Stromal cell of bone marrow (primary cell): ENCODE data around the gene OSBPL10.

Source experiments
- DNase-seq: peaks from one replicate; pipeline ENCODE4 v3.0.0-alpha.2; 2012; ENCODE audit warnings: low read depth

Gene OSBPL10

GRCh38 chr3:31772272-31772671 is 208.8 kb downstream of the OSBPL10 start:
- DNase-seq = no peak

- DNase-seq = no peak
These were observed 210.2 kb downstream of the OSBPL10 start for GRCh38 chr3:31770822-31771326.

- peak; percentile 31 for DNase-seq
These were observed 212.5 kb downstream of the OSBPL10 start for GRCh38 chr3:31768479-31769125.

GRCh38 chr3:31767920-31768319 is 213.1 kb downstream of the OSBPL10 start:
- no peak for DNase-seq

DNA sequence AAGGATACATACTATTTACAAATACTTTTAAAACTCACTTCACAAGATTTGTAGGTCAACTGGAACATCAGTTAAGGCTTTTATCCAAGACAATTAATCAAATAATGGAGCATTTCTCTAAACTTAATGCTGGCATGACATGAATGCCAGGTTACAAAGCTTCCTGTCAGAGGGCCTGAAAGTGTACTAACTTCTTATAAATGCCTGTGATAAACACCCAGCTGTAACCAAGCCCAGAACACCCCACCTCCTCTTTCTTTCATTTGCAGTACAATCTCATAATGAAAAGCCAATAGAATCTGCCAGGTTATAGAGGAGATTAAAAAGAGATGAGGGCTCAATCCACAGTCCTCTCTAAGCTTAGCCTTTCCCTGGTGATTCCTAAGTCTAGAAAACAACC is 214.4 kb downstream of the OSBPL10 start:
- DNase-seq = no peak

DNA sequence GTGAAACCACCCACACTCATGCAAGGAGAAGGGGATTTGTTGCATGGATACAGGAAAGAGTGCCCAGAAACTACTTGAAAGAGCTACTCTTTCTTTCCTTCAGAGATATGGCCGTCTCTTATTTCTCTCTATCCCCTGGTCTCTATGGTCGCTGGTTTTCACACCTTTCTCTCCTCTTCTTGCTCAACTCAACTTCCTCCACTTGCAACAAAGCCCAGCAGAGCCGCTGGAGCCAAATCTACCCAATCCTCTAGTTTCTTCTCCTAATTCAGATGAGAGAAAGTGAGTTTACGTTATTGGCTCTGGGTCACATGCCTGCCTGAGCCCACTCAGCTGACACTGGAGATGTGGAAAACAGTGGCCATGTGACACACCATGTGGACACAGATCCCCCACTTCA is 215.2 kb downstream of the OSBPL10 start:
- no peak for DNase-seq

DNA sequence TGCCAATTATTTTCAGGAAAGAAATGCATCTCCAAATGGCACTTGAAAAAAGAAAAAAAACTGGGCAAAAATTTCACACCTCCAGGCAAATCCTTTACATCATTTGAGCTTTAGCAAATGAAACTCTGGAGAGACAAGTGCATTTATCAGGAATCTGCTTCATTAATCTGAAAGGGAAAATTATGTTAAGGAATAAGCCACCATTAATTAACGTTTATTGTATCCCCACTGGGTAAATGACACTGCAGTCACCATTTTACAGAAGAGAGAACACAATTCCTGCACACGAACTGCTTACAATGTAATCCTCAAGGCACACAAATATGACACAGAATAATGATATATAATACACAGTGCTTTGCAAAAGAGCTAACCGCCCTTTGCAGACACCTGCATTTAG is 217.3 kb downstream of the OSBPL10 start:
- no peak for DNase-seq

- DNase-seq = no peak
These were observed 218.1 kb downstream of the OSBPL10 start for GRCh38 chr3:31762888-31763351.

- no peak for DNase-seq
These were observed 218.8 kb downstream of the OSBPL10 start for GRCh38 chr3:31762097-31762764.

GRCh38 chr3:31760654-31761053 is 220.4 kb downstream of the OSBPL10 start:
- DNase-seq = no peak

DNA sequence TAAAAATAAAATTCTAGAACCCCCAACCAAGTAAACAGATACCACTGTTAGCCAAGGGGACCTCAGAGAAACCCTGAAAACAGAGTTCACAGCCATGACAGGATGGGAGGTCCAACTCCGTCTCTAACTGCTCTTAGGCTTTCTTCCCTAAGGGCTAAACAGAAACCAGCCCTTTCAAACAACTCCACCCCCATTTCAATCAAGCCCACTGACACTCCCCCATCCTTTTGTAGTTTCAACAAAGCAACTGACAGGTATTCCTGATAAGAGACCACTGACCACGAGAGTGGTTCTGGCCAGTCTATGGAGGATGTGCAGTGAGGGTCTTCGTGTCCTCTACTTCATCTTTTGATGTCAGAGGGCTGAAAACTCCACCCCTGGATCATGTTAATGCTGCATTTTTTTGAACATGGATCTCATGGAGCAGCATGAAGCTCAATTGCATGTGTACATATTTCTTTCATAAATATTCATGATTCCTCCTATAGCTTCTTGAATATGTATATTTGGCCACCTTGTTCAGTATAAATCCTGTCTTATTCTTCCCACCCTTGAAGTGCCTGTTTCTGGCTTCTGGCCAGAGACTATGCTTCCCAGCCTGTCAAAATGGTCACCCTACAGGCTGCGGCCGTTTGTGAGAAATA is 222.6 kb downstream of the OSBPL10 start:
- DNase-seq = no peak

DNA sequence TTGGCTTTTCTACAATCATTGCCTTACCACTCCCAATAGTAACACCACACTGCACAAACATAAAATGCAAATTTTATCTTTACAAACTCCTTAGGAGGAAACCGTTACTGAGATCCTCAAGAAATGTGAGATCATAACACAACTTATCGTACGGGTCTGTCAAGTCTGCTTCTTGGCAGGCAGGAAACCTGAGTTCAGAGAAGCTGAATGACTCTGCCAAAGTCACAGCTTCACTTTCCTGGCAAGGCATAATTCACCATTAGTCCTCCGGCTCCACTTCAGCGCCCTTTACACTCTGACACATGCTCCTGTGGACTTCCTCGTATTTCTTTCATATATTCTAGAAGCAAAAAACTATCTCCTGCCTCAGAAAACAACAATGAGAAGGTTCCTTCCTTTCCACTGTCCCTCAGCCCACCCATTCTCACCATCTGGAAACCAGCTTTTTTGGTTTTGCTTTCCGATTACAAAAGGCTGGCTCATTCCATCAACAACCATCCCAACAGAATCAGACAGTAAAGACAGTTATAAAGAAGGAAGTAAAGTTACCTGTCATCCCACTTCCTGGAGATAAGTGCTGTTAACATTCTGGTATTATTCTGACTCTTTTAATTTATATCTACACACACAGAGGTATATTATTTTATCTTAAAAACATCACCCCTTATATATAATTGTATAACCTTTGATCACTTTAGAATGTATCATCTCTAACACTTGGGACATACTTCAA is 225.0 kb downstream of the OSBPL10 start:
- no peak for DNase-seq

DNA sequence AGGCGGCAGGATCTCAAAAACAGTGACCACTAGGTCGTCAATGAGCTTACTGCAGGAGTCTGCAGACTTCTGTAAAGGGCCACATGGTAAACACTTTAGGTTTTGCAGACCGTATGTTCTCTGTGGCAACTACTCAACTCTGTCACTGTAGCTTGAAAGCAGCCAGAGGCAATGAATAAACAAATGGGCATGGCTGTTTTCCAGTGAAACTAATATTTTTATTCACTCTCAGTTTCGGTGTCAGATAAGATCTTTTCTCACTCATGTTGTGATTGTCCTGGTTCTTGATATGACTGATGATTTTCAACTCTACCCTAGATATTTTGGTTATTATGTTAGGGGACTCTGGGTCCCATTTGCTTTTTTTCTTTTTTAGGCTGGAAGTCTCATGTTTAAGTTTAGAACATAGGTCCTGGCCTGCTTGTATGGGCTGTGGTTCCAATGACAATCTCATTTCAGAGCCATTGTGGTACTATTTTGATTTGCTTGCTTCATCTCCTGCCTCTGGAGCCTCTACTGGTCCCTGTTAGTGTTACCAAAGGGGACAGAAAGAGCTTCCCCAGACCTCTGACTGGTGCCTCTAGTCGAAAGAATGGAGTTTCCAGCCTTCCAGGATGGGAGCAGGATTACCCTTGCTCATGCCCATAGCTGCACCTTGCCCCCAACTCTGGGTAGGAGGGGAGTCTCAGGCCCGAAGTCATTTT is 226.3 kb downstream of the OSBPL10 start:
- no peak for DNase-seq

- DNase-seq = no peak
These were observed 228.0 kb downstream of the OSBPL10 start for GRCh38 chr3:31753050-31753425.

DNA sequence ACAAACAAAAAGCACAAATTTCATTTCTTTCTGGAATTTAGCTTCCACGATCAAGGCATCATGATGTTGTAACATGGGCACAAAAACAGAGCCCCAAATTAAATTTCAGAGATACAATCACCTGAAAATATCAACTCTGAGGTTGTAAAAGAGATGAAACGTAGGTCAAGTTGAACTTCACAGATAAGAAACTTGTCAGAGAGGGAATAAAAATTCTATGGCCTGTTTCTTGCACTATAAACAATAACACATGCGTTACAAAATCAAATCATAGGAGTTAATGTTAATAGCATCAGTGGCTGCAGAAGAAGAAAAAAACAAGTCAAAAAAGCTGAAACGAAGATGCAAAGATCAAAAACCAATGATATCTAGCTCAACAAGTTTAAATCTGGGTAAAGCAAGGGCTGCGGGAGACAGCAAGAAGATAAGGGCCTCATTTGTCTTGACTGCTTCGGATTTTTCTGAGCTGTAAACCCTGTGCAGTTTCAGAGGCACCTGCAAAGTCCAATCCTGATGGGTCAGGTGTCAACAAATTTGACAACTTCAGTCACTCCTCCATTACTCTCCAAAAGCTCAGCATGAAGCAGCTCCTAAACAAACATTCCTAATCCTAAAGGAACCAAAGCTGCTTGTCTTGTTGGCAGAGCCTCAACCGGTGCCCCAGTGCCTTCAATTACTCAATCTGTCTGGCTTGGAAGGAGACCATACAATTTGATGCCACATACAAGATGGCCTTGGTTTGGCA is 228.6 kb downstream of the OSBPL10 start:
- no peak for DNase-seq

- DNase-seq = no peak
These were observed 230.7 kb downstream of the OSBPL10 start for GRCh38 chr3:31750341-31750740.

GRCh38 chr3:31748933-31749295 is 232.1 kb downstream of the OSBPL10 start:
- no peak for DNase-seq

GRCh38 chr3:31748281-31748932 is 232.7 kb downstream of the OSBPL10 start:
- DNase-seq = no peak

DNA sequence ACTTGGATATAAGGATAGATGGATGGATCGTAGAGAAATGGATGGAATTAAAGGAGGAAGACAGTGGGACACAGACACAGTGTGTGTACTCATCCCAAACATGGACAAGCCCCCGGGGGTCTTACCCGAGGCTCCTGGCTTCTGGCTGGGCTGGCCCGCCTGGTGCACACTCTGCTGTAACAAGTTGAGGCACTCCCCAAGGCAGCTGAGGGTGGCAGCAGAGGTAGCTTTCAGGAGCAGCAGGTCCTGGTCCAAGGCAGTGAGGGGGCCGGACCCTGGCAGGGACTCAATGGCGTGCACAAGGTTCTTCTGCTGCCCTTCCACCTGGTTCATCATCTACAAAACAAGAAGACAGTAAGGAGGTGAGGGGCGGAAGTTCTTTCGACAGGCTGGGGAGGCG is 233.3 kb downstream of the OSBPL10 start:
- DNase-seq = no peak

- DNase-seq = no peak
These were observed 236.1 kb downstream of the OSBPL10 start for GRCh38 chr3:31744913-31745312.
